GM12878 (cell line): ENCODE results near the gene MAPT. TPM values are rescaled to one million over a fixed set of nuclear protein-coding genes. Genes with fewer than 3 reads are reported as not detected.

Experiments used
- ATAC-seq: fragments of 200-7000 bp; cut with Tn5 transposase; 3 replicates; pipeline ENCODE4 v1.9.1; 2020; ENCODE audit warnings: mild to moderate bottlenecking, moderate library complexity
- BruUV-seq: library from RNA; stranded (reverse); fragments of 400-500 nt; replicated peaks from 2 replicates; lab custom pipeline; 2021; lab: Mats Ljungman, UMichigan
- CTCF ChIA-PET: fragments of 300-600 bp; sonication (Branson Sonifier 250); formaldehyde crosslinking; extraction: SDS; loops from one replicate; lab custom pipeline; 2021; ENCODE audit warnings: inconsistent platforms; lab: Yijun Ruan, JAX
- POLR2A ChIA-PET: fragments of 350-600 bp; formaldehyde crosslinking; extraction: SDS; loops from one replicate; lab custom pipeline; 2021; ENCODE audit warnings: inconsistent platforms; lab: Charles Lee
- RAD21 ChIA-PET: fragments of 300-600 bp; sonication (Branson Sonifier 250); formaldehyde crosslinking; loops from one replicate; lab custom pipeline; 2023; ENCODE audit warnings: antibody characterized with exemption; ENCODE audit not compliant: unreplicated experiment; lab: Charles Lee
- SMC1A ChIA-PET: fragments of 300-600 bp; sonication (Branson Sonifier 250); formaldehyde crosslinking; loops from one replicate; lab custom pipeline; 2023; ENCODE audit not compliant: unreplicated experiment, uncharacterized antibody; lab: Charles Lee
- DNase-seq: peaks from one replicate; pipeline ENCODE4 v3.0.0-alpha.2; 2011; ENCODE audit warnings: low read depth, low spot score
- FAIRE-seq: peaks from 3 replicates; lab custom pipeline; 2011; peaks lifted over from hg19 to GRCh38; lab: Jason Lieb, UNC
- H2AFZ ChIP-seq: 2 replicates; pipeline ENCODE4 v1.6.0; 2011; ENCODE audit warnings: low read depth, low read length, control low read depth; ENCODE audit not compliant: control insufficient read depth
- H3K27ac ChIP-seq: 2 replicates; pipeline ENCODE4 v1.5.1; 2011; ENCODE audit warnings: control low read depth; ENCODE audit not compliant: control insufficient read depth, insufficient read depth
- H3K27me3 ChIP-seq, 2 experiments: replicated peaks in 1 of 2; 2 replicates each; pipeline versions ENCODE4 v1.6.0 to v1.6.1; 2011; ENCODE audit warnings: low read length in 1 of 2; ENCODE audit not compliant: control insufficient read depth in 2 of 2, insufficient read depth in 2 of 2
- H3K36me3 ChIP-seq, 2 experiments: 2 replicates each; pipeline ENCODE4 v1.5.1; 2011; ENCODE audit warnings: low read length in 1 of 2; ENCODE audit not compliant: control insufficient read depth in 2 of 2, insufficient read depth in 2 of 2
- H3K4me1 ChIP-seq: 2 replicates; pipeline ENCODE4 v1.6.1; 2011; ENCODE audit warnings: mild to moderate bottlenecking, low read length, moderate library complexity, mixed read lengths; ENCODE audit not compliant: control insufficient read depth, insufficient read depth
- H3K4me2 ChIP-seq: 2 replicates; pipeline ENCODE4 v1.6.0; 2011; ENCODE audit warnings: control low read depth; ENCODE audit not compliant: control insufficient read depth, insufficient read depth
- H3K4me3 ChIP-seq: fragments of 200-600 bp; sonication (generic); 2 replicates; pipeline ENCODE4 v1.5.1; 2016
- H3K79me2 ChIP-seq: 2 replicates; pipeline ENCODE4 v1.6.0; 2011; ENCODE audit warnings: low read length; ENCODE audit not compliant: control insufficient read depth, insufficient read depth
- H3K9ac ChIP-seq: 2 replicates; pipeline ENCODE4 v1.8.0; 2011; ENCODE audit warnings: low read length, control low read depth, mixed read lengths; ENCODE audit not compliant: control insufficient read depth, insufficient read depth
- H3K9me3 ChIP-seq: replicated peaks from 3 replicates; pipeline ENCODE4 v1.5.1; 2011; ENCODE audit warnings: mild to moderate bottlenecking, low read length; ENCODE audit not compliant: control insufficient read depth, insufficient read depth
- H4K20me1 ChIP-seq: 2 replicates; pipeline ENCODE4 v1.6.0; 2011; ENCODE audit not compliant: control insufficient read depth, insufficient read depth
- BHLHE40 ChIP-seq, 2 experiments: fragments of 450-650 bp in 1 of 2; IDR thresholded peaks; 2 replicates each; pipeline ENCODE4 v1.6.1; 2011 to 2017; ENCODE audit warnings: low read depth in 2 of 2, borderline replicate concordance in 1 of 2, improper control_type of control experiment in 1 of 2, low read length in 1 of 2, mild to moderate bottlenecking in 1 of 2
- CBFB ChIP-seq: IDR thresholded peaks from 2 replicates; pipeline ENCODE4 v1.6.1; 2016; ENCODE audit warnings: antibody characterized with exemption, low read depth
- CREM ChIP-seq: IDR thresholded peaks from 2 replicates; pipeline ENCODE4 v1.6.1; 2014; ENCODE audit warnings: antibody characterized with exemption, low read depth
- HSF1 ChIP-seq: fragments of 150-350 bp; IDR thresholded peaks from 2 replicates; pipeline ENCODE4 v1.6.1; 2014; ENCODE audit warnings: mild to moderate bottlenecking, low read depth, low read length
- IKZF2 ChIP-seq, 2 experiments: fragments of 450-650 bp; IDR thresholded peaks; 2 replicates each; pipeline ENCODE4 v1.6.1; 2017; ENCODE audit warnings: mild to moderate bottlenecking in 2 of 2, moderate library complexity in 2 of 2
- IRF4 ChIP-seq: IDR thresholded peaks from 2 replicates; pipeline ENCODE4 v1.6.1; 2011; ENCODE audit warnings: low read depth, low read length
- KLF5 ChIP-seq: fragments of 450-650 bp; IDR thresholded peaks from 2 replicates; pipeline ENCODE4 v1.6.1; 2014; ENCODE audit warnings: mild to moderate bottlenecking; ENCODE audit not compliant: partially characterized antibody
- LARP7 ChIP-seq: fragments of 450-650 bp; IDR thresholded peaks from 2 replicates; pipeline ENCODE4 v1.6.1; 2017; ENCODE audit warnings: mild to moderate bottlenecking
- MEF2A ChIP-seq: IDR thresholded peaks from 2 replicates; pipeline ENCODE4 v1.6.1; 2011; ENCODE audit warnings: low read depth, mild to moderate bottlenecking, low read length, moderate library complexity; ENCODE audit not compliant: insufficient read depth
- NFIC ChIP-seq: IDR thresholded peaks from 2 replicates; pipeline ENCODE4 v1.6.1; 2012; ENCODE audit warnings: low read depth, mild to moderate bottlenecking, inconsistent platforms, low read length, moderate library complexity
- RAD21 ChIP-seq: IDR thresholded peaks from 2 replicates; pipeline ENCODE4 v1.6.1; 2011; ENCODE audit warnings: mild to moderate bottlenecking, low read depth, low read length, moderate library complexity; ENCODE audit not compliant: insufficient read depth
- RBBP5 ChIP-seq: fragments of 200-600 bp; sonication (generic); conservative IDR thresholded peaks from 2 replicates; pipeline ENCODE4 v1.6.1; 2016
- RFX5 ChIP-seq: IDR thresholded peaks from 2 replicates; pipeline ENCODE4 v1.6.1; 2011; ENCODE audit warnings: low read depth, low read length, improper control_type of control experiment
- SIN3A ChIP-seq: IDR thresholded peaks from 2 replicates; pipeline ENCODE4 v1.6.1; 2012; ENCODE audit warnings: low read depth, low read length, improper control_type of control experiment
- STAT3 ChIP-seq: IDR thresholded peaks from 2 replicates; pipeline ENCODE4 v1.6.1; 2011; ENCODE audit warnings: low read depth, low read length, improper control_type of control experiment
- YY1 ChIP-seq: IDR thresholded peaks from 2 replicates; pipeline ENCODE4 v1.6.1; 2011; ENCODE audit warnings: low read depth, mild to moderate bottlenecking, low read length
- ZNF24 ChIP-seq: fragments of 450-650 bp; IDR thresholded peaks from 2 replicates; pipeline ENCODE4 v1.6.1; 2017; ENCODE audit warnings: antibody characterized with exemption, mild to moderate bottlenecking
- WGBS: methylation state at CpG from one replicate; pipeline ENCODE4 v1.1.6; 2016; ENCODE audit warnings: low lambda C conversion rate; ENCODE audit not compliant: insufficient replicate concordance, insufficient coverage; ENCODE audit errors: missing lambda C conversion rate; 5-methylcytosine and 5-hydroxymethylcytosine counted together
- in situ Hi-C: fragments of 300-500 bp; cut with MboI; formaldehyde crosslinking; loops from 9 replicates; pipeline ENCODE4 v1.14.3; 2018; ENCODE audit warnings: mixed read lengths
- intact Hi-C: fragments of 100-400 bp; cut with micrococcal nuclease; formaldehyde crosslinking; loops from one replicate; pipeline ENCODE4 v1.14.2; 2022; ENCODE audit not compliant: unreplicated experiment
- polyA plus RNA-seq, 11 experiments: library from polyadenylated mRNA; depleted of rRNA in 4 of 11; unstranded in 6 of 11; stranded (reverse) in 5 of 11; fragments of >200 nt; fragmentation: Nextera tagmentation in 4 of 11; fragmentation: Illumina TruSeq in 1 of 11; extraction: Ambion mirVana in 4 of 11; extraction: Trizol in 1 of 11; gene quantifications; 1 replicate in 1 of 11; 2 replicates in 10 of 11; pipeline versions ENCODE4 v1.2.1 to v1.2.3, GENCODE V29; 2011 to 2016; ENCODE audit warnings: inconsistent platforms in 2 of 11, missing spikeins in 2 of 11, low read depth in 1 of 11
- total RNA-seq, 4 experiments: library from RNA; depleted of rRNA in 3 of 4; stranded (reverse); fragments of >200 nt in 3 of 4; fragmentation: Illumina TruSeq in 1 of 4; extraction: Trizol in 1 of 4; gene quantifications; 2 replicates each; pipeline versions ENCODE4 v1.2.1 to v1.2.3, GENCODE V29; 2013 to 2021
- TF ChIP-seq, protein P1 (sequence below): IDR thresholded peaks from 2 replicates; pipeline ENCODE4 v1.6.1; 2012; ENCODE audit warnings: improper control_type of control experiment, low read depth, low read length; ENCODE audit not compliant: insufficient replicate concordance
- TF ChIP-seq, protein P2 (sequence below): IDR thresholded peaks from 2 replicates; pipeline ENCODE4 v1.6.1; 2011; ENCODE audit warnings: mild to moderate bottlenecking, low read depth, low read length, moderate library complexity; ENCODE audit not compliant: insufficient replicate concordance

Gene MAPT
- total and polyA plus RNA-seq, 10 of the 15 experiments (the other 5 are each of a cell fraction or from before 2014, with no cell fraction given) = under 0.01 to 0.05 (median 0.03) TPM; not detected in 7

DNA sequence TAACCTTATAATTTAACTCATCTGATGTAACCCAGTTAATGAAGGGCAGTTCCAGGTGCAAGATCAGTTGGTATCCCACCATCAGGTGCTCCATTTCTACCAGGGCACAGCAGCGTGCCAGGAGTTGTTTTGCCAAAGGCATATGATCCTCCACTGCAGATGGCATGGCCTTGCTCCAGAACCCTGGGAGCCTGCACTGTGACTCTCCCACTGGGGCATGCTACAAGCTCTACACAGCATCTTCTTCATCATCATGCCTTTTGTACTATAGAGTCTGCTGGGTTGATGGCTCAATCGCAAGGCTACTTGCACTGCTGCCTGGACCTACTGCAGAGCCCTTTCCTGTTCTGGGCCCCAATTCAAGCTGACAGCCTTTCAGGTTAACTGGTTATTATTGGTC, 11.3 kb upstream of the MAPT start:
- no peak overlapping the region for H2AFZ ChIP-seq
- RAD21 ChIA-PET = no interaction called here
- FAIRE-seq = no peak
- H3K36me3 ChIP-seq = no peaks in the 10 kb centered on the region
- intact Hi-C loops = no loop called here
- in situ Hi-C loops = no loop called here
- 18% methylated on average over 2 of the region's 2 CpGs for WGBS
- POLR2A ChIA-PET = no interaction called here
- no peaks in the 10 kb centered on the region for H3K9me3 ChIP-seq
- H3K9ac ChIP-seq = no peak overlapping the region
- H3K79me2 ChIP-seq = no peaks in the 10 kb centered on the region
- CTCF ChIA-PET = no interaction called here
- H3K27ac ChIP-seq = no peak overlapping the region
- H3K4me2 ChIP-seq = no peak overlapping the region
- no peaks in the 10 kb centered on the region for H4K20me1 ChIP-seq
- no peak for ATAC-seq
- no TSS peak for BruUV-seq
- no peaks in the 10 kb centered on the region; a peak in 1 of 4 replicates for H3K27me3 ChIP-seq
- H3K4me1 ChIP-seq = no peaks in the 10 kb centered on the region
- no peak for DNase-seq
- TF ChIP-seq CBFB (no peak), NFIC (no peak), LARP7 (no peak), SIN3A (no peak), KLF5 (no peak), RFX5 (no peak), HSF1 (no peak), YY1 (no peak), STAT3 (no peak), RBBP5 (no peak), IRF4 (no peak), MEF2A (no peak), RAD21 (no peak), BHLHE40 (IDR thresholded peaks at IDR 0.05; ENCODE audit: borderline replicate concordance in 1 of 2, low read depth in 2 of 2, low read length in 1 of 2) (no peak), IKZF2 (IDR thresholded peaks at IDR 0.05) (no peak), CREM (no peak), ZNF24 (no peak)
- TF ChIP-seq, protein P1, sequence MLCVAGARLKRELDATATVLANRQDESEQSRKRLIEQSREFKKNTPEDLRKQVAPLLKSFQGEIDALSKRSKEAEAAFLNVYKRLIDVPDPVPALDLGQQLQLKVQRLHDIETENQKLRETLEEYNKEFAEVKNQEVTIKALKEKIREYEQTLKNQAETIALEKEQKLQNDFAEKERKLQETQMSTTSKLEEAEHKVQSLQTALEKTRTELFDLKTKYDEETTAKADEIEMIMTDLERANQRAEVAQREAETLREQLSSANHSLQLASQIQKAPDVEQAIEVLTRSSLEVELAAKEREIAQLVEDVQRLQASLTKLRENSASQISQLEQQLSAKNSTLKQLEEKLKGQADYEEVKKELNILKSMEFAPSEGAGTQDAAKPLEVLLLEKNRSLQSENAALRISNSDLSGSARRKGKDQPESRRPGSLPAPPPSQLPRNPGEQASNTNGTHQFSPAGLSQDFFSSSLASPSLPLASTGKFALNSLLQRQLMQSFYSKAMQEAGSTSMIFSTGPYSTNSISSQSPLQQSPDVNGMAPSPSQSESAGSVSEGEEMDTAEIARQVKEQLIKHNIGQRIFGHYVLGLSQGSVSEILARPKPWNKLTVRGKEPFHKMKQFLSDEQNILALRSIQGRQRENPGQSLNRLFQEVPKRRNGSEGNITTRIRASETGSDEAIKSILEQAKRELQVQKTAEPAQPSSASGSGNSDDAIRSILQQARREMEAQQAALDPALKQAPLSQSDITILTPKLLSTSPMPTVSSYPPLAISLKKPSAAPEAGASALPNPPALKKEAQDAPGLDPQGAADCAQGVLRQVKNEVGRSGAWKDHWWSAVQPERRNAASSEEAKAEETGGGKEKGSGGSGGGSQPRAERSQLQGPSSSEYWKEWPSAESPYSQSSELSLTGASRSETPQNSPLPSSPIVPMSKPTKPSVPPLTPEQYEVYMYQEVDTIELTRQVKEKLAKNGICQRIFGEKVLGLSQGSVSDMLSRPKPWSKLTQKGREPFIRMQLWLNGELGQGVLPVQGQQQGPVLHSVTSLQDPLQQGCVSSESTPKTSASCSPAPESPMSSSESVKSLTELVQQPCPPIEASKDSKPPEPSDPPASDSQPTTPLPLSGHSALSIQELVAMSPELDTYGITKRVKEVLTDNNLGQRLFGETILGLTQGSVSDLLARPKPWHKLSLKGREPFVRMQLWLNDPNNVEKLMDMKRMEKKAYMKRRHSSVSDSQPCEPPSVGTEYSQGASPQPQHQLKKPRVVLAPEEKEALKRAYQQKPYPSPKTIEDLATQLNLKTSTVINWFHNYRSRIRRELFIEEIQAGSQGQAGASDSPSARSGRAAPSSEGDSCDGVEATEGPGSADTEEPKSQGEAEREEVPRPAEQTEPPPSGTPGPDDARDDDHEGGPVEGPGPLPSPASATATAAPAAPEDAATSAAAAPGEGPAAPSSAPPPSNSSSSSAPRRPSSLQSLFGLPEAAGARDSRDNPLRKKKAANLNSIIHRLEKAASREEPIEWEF = no peak
- TF ChIP-seq, protein P2, sequence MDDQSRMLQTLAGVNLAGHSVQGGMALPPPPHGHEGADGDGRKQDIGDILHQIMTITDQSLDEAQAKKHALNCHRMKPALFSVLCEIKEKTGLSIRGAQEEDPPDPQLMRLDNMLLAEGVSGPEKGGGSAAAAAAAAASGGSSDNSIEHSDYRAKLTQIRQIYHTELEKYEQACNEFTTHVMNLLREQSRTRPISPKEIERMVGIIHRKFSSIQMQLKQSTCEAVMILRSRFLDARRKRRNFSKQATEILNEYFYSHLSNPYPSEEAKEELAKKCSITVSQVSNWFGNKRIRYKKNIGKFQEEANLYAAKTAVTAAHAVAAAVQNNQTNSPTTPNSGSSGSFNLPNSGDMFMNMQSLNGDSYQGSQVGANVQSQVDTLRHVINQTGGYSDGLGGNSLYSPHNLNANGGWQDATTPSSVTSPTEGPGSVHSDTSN = no peak
- SMC1A ChIA-PET = no interaction called here
- no peak overlapping the region for H3K4me3 ChIP-seq
